ENCODE measurements around the gene SPI1. TPM values are rescaled to one million over a fixed set of nuclear protein-coding genes. Genes with fewer than 3 reads are reported as not detected.

The SPI1 gene
- polyA plus RNA-seq, 1 donor (not counting 4 experiments of a cell fraction or from before 2014, with no cell fraction given): not detected

DNA sequence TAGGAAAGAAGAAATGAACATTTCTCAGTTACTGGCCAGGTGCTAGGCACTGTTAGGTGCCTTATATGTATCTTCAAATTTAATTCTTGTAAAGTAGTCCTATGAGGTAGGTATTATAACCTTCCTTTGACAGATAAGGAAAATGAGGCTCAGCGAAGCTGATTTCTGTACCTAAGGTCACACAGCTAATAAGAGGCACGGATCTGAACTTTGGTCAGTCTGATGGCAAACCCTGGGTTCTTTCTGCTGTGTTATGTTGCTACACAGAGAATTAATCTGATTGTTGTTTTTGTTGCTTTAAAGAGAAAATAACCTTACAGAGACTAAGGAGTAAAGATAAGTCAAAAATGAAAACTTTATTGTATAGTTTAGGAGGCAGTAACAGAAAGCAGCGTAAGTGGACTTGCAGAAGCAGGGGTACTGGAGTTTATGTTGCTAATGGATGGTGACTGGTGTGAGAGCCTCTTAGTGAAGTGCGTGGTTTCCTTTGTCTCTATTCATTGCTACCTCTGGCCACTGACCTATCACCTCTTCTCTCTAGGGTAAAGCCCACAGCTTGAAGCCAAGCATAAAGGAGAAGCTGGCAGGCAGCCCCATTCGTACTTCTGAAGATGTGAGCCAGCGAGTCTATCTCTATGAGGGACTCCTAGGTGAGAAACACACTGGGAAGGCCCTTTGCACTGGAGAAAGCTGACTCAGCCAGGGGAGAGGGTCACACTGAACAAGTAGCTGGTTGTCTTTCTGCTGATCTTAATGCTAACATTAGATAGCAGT lies 70.1 kb downstream of the SPI1 start:
- H3K9me3 ChIP-seq (ENCODE audit: control insufficient read depth, low read depth, low read length): no peaks in the 10 kb centered on the region
- H3K9ac ChIP-seq (ENCODE audit: control insufficient read depth, extremely low read depth, insufficient read depth, low read length): no peak overlapping the region
- FAIRE-seq: no peak
- H3K4me1 ChIP-seq (ENCODE audit: control insufficient read depth, extremely low read depth, insufficient read depth, low read length): peaks cover 10% of the 10 kb centered on the region
- H3K36me3 ChIP-seq (ENCODE audit: control insufficient read depth in 2 of 2, extremely low read depth in 1 of 2, insufficient read depth in 2 of 2, low read length in 2 of 2): peaks cover 10 to 14% of the 10 kb centered on the region in 2 experiments
- H3K79me2 ChIP-seq (ENCODE audit: control insufficient read depth, insufficient read depth, low read length): no peaks in the 10 kb centered on the region
- no peak overlapping the region for H3K27ac ChIP-seq (ENCODE audit: control insufficient read depth, insufficient read depth, low read length)
- DNase-seq (ENCODE audit: low read depth, low spot score): no peak
- TF ChIP-seq, protein P1, sequence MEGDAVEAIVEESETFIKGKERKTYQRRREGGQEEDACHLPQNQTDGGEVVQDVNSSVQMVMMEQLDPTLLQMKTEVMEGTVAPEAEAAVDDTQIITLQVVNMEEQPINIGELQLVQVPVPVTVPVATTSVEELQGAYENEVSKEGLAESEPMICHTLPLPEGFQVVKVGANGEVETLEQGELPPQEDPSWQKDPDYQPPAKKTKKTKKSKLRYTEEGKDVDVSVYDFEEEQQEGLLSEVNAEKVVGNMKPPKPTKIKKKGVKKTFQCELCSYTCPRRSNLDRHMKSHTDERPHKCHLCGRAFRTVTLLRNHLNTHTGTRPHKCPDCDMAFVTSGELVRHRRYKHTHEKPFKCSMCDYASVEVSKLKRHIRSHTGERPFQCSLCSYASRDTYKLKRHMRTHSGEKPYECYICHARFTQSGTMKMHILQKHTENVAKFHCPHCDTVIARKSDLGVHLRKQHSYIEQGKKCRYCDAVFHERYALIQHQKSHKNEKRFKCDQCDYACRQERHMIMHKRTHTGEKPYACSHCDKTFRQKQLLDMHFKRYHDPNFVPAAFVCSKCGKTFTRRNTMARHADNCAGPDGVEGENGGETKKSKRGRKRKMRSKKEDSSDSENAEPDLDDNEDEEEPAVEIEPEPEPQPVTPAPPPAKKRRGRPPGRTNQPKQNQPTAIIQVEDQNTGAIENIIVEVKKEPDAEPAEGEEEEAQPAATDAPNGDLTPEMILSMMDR (optimal IDR thresholded peaks at IDR 0.05 in 1 of 3, IDR thresholded peaks at IDR 0.05 in 1 of 3, conservative IDR thresholded peaks at IDR 0.05 in 1 of 3; ENCODE audit: extremely low read depth in 1 of 3, insufficient read depth in 2 of 3, low read length in 3 of 3): no peak
- TF ChIP-seq EZH2 (IDR thresholded peaks at IDR 0.05; ENCODE audit: low read length): no peak
- H3K4me3 ChIP-seq (ENCODE audit: control insufficient read depth in 2 of 3, extremely low read depth in 1 of 3, insufficient read depth in 2 of 3, low read depth in 1 of 3, low read length in 3 of 3): no peak overlapping the region
- H4K20me1 ChIP-seq (ENCODE audit: control insufficient read depth, extremely low read depth, insufficient read depth, low read length): no peaks in the 10 kb centered on the region
- no peaks in the 10 kb centered on the region for H3K27me3 ChIP-seq (ENCODE audit: control insufficient read depth, extremely low read depth, insufficient read depth, low read length)
- H2AFZ ChIP-seq (ENCODE audit: control insufficient read depth, low read length): no peak overlapping the region
- dilution Hi-C loops (cut with MboI; ENCODE audit: extremely low pct_ligation_motif_present, low sequenced_read_pairs): no loop called here
- H3K9me1 ChIP-seq (ENCODE audit: control insufficient read depth, extremely low read depth, insufficient read depth, low read length): no peaks in the 10 kb centered on the region
- no peak overlapping the region for H3K4me2 ChIP-seq (ENCODE audit: control insufficient read depth, extremely low read depth, insufficient read depth, low read depth, low read length)

DNA sequence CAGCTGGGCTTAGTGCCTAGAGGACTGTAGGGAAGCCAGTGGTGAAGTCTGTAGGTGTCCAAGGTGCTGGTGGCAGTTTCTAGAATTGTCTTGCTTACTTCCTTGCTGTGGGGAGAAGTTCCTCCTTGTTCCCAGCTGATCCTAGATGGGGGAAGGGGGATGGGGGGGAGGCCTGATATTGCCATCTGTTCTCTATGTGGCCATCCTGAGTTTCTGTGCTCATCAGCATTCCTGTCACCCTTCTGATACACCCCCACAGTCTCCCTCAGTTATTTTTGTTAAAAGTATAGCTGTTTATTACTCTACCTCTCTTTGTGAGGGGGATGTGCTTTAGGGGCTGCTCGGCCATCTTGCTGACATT lies 71.9 kb downstream of the SPI1 start:
- Histone ChIP-seq H3K79me2 (ENCODE audit: control insufficient read depth, insufficient read depth, low read length) (no peaks in the 10 kb centered on the region), H3K4me1 (ENCODE audit: control insufficient read depth, extremely low read depth, insufficient read depth, low read length) (peaks cover 10% of the 10 kb centered on the region), H3K36me3 (ENCODE audit: control insufficient read depth in 2 of 2, extremely low read depth in 1 of 2, insufficient read depth in 2 of 2, low read length in 2 of 2) (peaks cover 7 to 14% of the 10 kb centered on the region in 2 experiments), H3K9ac (ENCODE audit: control insufficient read depth, extremely low read depth, insufficient read depth, low read length) (no peak overlapping the region), H3K4me3 (ENCODE audit: control insufficient read depth in 2 of 3, extremely low read depth in 1 of 3, insufficient read depth in 2 of 3, low read depth in 1 of 3, low read length in 3 of 3) (no peak overlapping the region), H3K9me1 (ENCODE audit: control insufficient read depth, extremely low read depth, insufficient read depth, low read length) (no peaks in the 10 kb centered on the region), H3K27me3 (ENCODE audit: control insufficient read depth, extremely low read depth, insufficient read depth, low read length) (no peaks in the 10 kb centered on the region), H3K27ac (ENCODE audit: control insufficient read depth, insufficient read depth, low read length) (no peak overlapping the region), H3K9me3 (ENCODE audit: control insufficient read depth, low read depth, low read length) (no peaks in the 10 kb centered on the region), H4K20me1 (ENCODE audit: control insufficient read depth, extremely low read depth, insufficient read depth, low read length) (no peaks in the 10 kb centered on the region), H3K4me2 (ENCODE audit: control insufficient read depth, extremely low read depth, insufficient read depth, low read depth, low read length) (no peak overlapping the region), H2AFZ (ENCODE audit: control insufficient read depth, low read length) (no peak overlapping the region)
- DNase-seq (ENCODE audit: low read depth, low spot score) (no peak), FAIRE-seq (no peak)
- TF ChIP-seq EZH2 (IDR thresholded peaks at IDR 0.05; ENCODE audit: low read length): no peak
- TF ChIP-seq, protein P1 (optimal IDR thresholded peaks at IDR 0.05 in 1 of 3, IDR thresholded peaks at IDR 0.05 in 1 of 3, conservative IDR thresholded peaks at IDR 0.05 in 1 of 3; ENCODE audit: extremely low read depth in 1 of 3, insufficient read depth in 2 of 3, low read length in 3 of 3): no peak
- dilution Hi-C loops (cut with MboI; ENCODE audit: extremely low pct_ligation_motif_present, low sequenced_read_pairs): no loop called here

Data from keratinocyte (primary cell).